Fibroblast of villous mesenchyme (primary cell): Measurements from ENCODE around the gene DCLK1. TPM values are rescaled to one million over a fixed set of nuclear protein-coding genes. Genes with fewer than 3 reads are reported as not detected.

Experiments used
- DNase-seq: peaks from one replicate; pipeline ENCODE4 v3.0.0-alpha.2; 2010; ENCODE audit warnings: low read depth
- H3K4me3 ChIP-seq: 2 replicates; pipeline ENCODE4 v1.5.1; 2011; ENCODE audit warnings: low read depth, mild to moderate bottlenecking, low read length
- total RNA-seq: library from RNA; depleted of rRNA; stranded (reverse); fragments of >200 nt; gene quantifications from 2 replicates; pipeline ENCODE4 v1.2.3, GENCODE V29; 2012
- TF ChIP-seq, protein P1 (sequence below): IDR thresholded peaks from 2 replicates; pipeline ENCODE4 v1.5.1; 2012; ENCODE audit warnings: low read depth, mild to moderate bottlenecking, low read length; ENCODE audit not compliant: insufficient read depth

The DCLK1 gene
- total RNA-seq, 1 donor, result 0.86 TPM

DNA sequence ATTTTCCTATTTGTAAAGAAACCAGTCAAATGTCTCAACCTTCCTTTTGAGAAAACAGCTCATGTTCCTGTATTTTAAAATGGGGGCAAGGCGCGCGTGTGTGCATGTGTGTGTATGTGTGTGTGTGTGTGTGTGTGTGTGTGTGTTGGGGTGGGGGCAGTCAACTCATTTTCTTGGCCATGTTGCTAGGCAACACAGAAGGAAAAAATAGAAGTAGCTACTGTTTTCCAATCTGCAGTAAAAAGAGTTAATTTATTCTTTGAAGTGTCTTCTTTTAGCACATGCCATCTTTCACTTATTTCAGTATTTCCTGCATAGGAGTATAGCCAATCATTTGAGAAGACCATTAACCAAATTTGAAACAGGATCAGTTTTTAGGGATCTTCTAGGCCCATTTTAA lies 279.3 kb downstream of the DCLK1 start:
- H3K4me3 ChIP-seq, result no peak overlapping the region
- TF ChIP-seq, protein P1, sequence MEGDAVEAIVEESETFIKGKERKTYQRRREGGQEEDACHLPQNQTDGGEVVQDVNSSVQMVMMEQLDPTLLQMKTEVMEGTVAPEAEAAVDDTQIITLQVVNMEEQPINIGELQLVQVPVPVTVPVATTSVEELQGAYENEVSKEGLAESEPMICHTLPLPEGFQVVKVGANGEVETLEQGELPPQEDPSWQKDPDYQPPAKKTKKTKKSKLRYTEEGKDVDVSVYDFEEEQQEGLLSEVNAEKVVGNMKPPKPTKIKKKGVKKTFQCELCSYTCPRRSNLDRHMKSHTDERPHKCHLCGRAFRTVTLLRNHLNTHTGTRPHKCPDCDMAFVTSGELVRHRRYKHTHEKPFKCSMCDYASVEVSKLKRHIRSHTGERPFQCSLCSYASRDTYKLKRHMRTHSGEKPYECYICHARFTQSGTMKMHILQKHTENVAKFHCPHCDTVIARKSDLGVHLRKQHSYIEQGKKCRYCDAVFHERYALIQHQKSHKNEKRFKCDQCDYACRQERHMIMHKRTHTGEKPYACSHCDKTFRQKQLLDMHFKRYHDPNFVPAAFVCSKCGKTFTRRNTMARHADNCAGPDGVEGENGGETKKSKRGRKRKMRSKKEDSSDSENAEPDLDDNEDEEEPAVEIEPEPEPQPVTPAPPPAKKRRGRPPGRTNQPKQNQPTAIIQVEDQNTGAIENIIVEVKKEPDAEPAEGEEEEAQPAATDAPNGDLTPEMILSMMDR, result no peak
- no peak for DNase-seq

GRCh38 chr13:35851356-35851755 lies 279.8 kb downstream of the DCLK1 start:
- H3K4me3 ChIP-seq, result no peak overlapping the region
- DNase-seq, result no peak
- TF ChIP-seq, protein P1, result no peak

- DNase-seq, result no peak
- H3K4me3 ChIP-seq, result no peak overlapping the region
- TF ChIP-seq, protein P1, result no peak
These were observed 280.6 kb downstream of the DCLK1 start for GRCh38 chr13:35850569-35850968.

DNA sequence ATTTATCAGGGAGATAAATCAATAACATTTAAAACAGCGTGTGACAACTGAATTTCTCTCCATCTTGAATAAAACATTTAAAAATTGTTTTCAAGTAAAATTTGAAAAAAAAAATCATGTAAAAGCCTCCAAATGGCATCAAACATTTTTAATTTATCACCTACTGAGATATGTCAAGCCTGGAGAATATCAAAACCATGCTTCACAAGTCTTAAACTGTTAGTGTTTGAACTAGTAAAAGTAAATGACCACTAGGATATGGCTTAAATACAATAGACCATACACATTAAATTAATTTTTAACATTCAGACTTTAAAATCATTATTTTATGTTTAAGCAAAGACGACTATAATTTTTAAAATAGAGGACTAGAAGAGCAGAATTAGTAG lies 281.9 kb downstream of the DCLK1 start:
- TF ChIP-seq, protein P1, result no peak
- no peak for DNase-seq
- H3K4me3 ChIP-seq, result no peak overlapping the region

DNA sequence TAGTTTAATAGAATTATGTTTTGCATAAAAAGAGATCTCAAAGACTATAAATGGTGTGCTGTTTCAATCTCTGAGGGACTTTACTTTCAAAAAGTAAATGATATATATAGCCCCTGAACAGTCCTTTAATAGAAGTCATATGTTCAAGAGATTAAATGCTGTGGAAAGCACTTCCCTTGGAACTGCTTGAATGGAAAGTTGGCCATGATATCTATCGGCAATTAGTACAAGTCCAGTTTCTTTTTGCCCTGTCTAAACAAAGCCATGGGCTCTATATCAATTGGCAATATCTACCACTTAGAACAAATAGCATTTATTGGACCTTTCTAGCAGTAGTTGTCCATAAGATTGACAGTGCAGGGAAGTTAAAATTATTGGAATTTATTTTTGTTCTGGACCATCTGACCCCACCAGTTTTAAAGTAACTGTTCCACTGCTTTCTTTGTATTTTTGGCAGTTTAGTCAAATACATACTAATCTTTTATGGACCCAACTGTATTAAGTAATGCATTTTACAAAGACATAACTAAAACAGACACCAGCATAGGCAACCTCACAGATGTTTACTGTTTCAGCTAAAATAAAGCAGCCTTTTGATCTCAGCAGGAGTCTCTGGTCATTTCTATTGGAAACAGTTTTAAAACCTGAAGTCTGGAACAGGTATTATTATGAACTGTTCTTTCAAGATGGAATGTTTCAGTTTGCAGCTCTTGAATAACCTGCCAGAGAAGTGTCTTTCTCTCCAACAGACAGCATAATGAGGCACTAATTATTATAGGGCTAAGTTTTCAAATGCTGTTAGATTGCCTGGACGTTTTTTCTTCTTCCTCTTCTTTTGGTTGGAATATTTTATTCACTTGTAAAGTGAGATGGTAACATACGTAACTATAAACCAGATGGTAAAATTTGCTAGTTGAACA lies 282.6 kb downstream of the DCLK1 start:
- DNase-seq, result no peak
- TF ChIP-seq, protein P1, result no peak
- no peak overlapping the region for H3K4me3 ChIP-seq

- TF ChIP-seq, protein P1, result no peak
- H3K4me3 ChIP-seq, result no peak overlapping the region
- no peak for DNase-seq
These were observed 287.9 kb downstream of the DCLK1 start for GRCh38 chr13:35843272-35843671.
